Cardiac fibroblast (primary cell): ENCODE results near the gene ARHGAP24.
A peak's percentile ranks its signal among the peaks of the same experiment; 100 is the strongest.

Experiments used
- DNase-seq, 2 donors: peaks; one replicate each; pipeline versions ENCODE4 v3.0.0 to v3.0.0-alpha.2; 2010; ENCODE audit warnings: low read depth in 2 of 2
- H3K4me3 ChIP-seq, 2 donors: replicated peaks in 1 of 2; 1 replicate in 1 of 2; 2 replicates in 1 of 2; pipeline ENCODE4 v1.5.1; 2011; ENCODE audit warnings: low read depth in 2 of 2, low read length in 2 of 2, mild to moderate bottlenecking in 2 of 2, moderate library complexity in 1 of 2
- CTCF ChIP-seq: IDR thresholded peaks from one replicate; pipeline ENCODE4 v1.5.1; 2011; ENCODE audit warnings: low read depth, mild to moderate bottlenecking, low read length, inconsistent platforms

Gene ARHGAP24

DNA sequence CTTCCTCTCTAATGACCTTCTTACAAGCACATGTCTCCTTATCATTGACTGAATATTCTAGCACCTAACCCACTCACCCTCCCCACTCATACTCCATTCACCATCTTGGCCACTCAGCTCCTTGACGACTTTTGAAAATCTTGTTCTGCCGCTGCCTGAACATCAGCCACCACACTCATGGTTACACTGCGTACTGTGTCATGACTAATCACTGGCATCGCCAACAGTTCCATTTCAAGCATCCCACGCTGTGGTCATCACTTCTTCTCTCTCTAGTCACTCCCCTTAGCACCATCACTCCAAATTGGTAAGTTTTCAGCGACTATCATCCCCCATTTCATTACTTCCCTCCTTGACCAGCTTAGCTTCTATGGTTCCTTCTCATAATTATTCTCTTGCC lies 532.1 kb downstream of the ARHGAP24 start:
- TF ChIP-seq CTCF, result no peak
- DNase-seq, result no peak
- H3K4me3 ChIP-seq, result no peak overlapping the region

DNA sequence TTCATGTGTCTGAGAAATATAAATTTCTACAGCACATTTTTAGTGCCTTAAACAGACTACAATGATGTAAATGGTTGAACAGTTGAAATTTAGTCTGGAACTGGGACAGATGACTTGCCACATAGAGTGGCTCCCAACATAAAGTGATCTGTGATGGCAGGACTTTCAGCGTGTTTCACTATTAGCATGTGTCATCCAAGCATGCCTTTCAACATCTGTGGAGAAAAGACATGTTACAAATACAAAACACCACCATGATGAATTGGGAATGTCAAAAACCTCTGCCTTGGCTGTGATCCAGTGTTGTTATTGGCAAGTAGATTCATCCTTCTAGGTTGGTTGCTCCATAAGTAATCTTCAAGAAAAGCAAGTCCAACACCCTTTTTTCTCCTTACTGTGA lies 536.2 kb downstream of the ARHGAP24 start:
- H3K4me3 ChIP-seq, result no peak overlapping the region
- peak; percentile 94 to 99 for DNase-seq
- TF ChIP-seq CTCF, result no peak

DNA sequence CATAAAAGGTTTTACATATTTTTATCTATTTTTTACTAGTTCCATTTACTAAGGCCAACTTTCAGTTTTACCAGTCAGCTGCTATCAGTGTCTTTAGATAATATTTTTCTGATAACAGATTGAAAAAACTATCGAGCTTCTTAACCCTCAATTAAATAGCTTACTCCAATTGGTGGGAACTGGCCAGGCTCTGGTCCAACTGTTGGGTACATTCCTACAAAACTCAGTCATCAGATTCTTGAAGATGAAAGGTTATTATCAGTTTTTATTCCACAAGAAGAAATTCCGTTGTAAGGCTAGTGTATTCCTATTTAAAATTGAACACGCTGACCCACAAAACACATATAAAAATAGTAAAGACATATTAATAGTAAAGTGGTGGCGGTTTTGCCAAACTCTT lies 538.7 kb downstream of the ARHGAP24 start:
- H3K4me3 ChIP-seq, result no peak overlapping the region
- no peak for TF ChIP-seq CTCF
- peak; percentile 59 to 67 for DNase-seq

DNA sequence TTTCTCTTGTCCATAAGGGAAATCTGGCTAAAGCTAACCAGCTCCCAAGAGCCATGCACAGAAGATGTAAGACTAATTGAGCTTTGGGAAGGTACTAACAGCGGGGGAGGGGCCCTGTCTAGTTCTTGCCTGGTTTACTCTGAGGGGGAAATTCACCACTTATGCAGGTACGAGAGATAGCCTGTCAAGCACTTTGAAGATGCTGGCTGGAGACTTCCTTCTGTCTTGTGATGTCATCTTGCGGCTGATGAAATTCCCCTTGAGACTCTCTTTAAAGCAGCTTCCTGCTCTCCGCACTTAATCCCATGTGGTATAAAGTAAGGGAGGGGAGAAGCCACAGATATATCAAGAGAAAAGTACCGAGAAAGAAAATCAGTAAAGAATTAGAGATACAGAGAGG lies 539.6 kb downstream of the ARHGAP24 start:
- TF ChIP-seq CTCF, result no peak
- DNase-seq, result peak; percentile 20 to 83
- no peak overlapping the region for H3K4me3 ChIP-seq

- peak in 1 of 2 donors; percentile 63 for DNase-seq
- no peak for TF ChIP-seq CTCF
- H3K4me3 ChIP-seq, result no peak overlapping the region
Measured at GRCh38 chr4:86015412-86016350, 540.7 kb downstream of the ARHGAP24 start.

DNA sequence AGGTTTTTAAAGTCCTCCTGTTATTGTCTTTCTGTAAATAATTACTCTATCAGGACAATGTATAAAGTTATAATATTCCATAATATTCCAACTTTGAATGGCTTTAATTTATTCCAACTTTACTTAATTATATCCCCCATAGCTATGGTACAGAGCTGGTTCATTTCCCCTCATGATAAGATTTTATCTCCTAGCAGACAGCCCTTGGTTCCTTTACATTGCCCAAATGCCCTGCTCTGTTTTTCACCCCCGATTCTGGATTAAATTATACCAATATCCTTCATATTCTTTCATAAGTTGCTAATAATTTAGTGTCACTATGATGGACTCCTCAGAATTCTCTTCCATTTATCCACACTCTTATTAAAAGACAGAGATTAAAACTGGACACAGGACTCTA lies 544.4 kb downstream of the ARHGAP24 start:
- no peak for TF ChIP-seq CTCF
- no peak overlapping the region for H3K4me3 ChIP-seq
- no peak for DNase-seq
